Liver (tissue), 9 donors: ENCODE measurements around the gene NDC1. TPM values are rescaled to one million over a fixed set of nuclear protein-coding genes. Genes with fewer than 3 reads are reported as not detected.

ENCODE experiments used
- DNase-seq: peaks from one replicate; pipeline ENCODE4 v3.0.0-alpha.2; 2017; ENCODE audit warnings: low spot score
- H3K27ac ChIP-seq, 2 donors: one replicate each; pipeline ENCODE4 v1.7.0; 2013; ENCODE audit warnings: inconsistent platforms in 2 of 2, low read length in 2 of 2, control low read depth in 1 of 2, low read depth in 1 of 2, mild to moderate bottlenecking in 1 of 2
- H3K27me3 ChIP-seq, 4 donors: one replicate each; pipeline versions ENCODE4 v1.6.1 to v1.7.0; 2013; ENCODE audit warnings: low read length in 3 of 4, inconsistent platforms in 1 of 4, mild to moderate bottlenecking in 1 of 4, moderate library complexity in 1 of 4; ENCODE audit not compliant: control insufficient read depth in 4 of 4, insufficient read depth in 4 of 4
- H3K36me3 ChIP-seq, 4 donors: one replicate each; pipeline versions ENCODE4 v1.6.1 to v1.7.0; 2013; ENCODE audit warnings: low read length in 3 of 4, mild to moderate bottlenecking in 3 of 4, low read depth in 1 of 4, moderate library complexity in 1 of 4; ENCODE audit not compliant: control insufficient read depth in 4 of 4, insufficient read depth in 3 of 4
- H3K4me1 ChIP-seq, 4 donors: one replicate each; pipeline versions ENCODE4 v1.6.1 to v1.7.0; 2013; ENCODE audit warnings: low read length in 3 of 4, mild to moderate bottlenecking in 3 of 4, moderate library complexity in 1 of 4; ENCODE audit not compliant: control insufficient read depth in 4 of 4, insufficient read depth in 4 of 4
- H3K4me3 ChIP-seq, 3 donors: one replicate each; pipeline versions ENCODE4 v1.6.1 to v1.7.0; 2013; ENCODE audit warnings: low read length in 3 of 3, control low read depth in 1 of 3, low read depth in 1 of 3, mild to moderate bottlenecking in 1 of 3
- H3K9ac ChIP-seq, 2 donors: one replicate each; pipeline ENCODE4 v1.7.0; 2013; ENCODE audit warnings: low read length in 2 of 2, mild to moderate bottlenecking in 2 of 2, moderate library complexity in 2 of 2, control low read depth in 1 of 2, low read depth in 1 of 2
- H3K9me3 ChIP-seq, 4 donors: one replicate each; pipeline versions ENCODE4 v1.6.1 to v1.7.0; 2013; ENCODE audit warnings: low read length in 3 of 4; ENCODE audit not compliant: control insufficient read depth in 4 of 4
- CTCF ChIP-seq: fragments of 150-350 bp; IDR thresholded peaks from 2 replicates; pipeline ENCODE4 v1.5.1; 2017; ENCODE audit warnings: improper control_type of control experiment, low read depth, low read length; ENCODE audit not compliant: missing input control
- EGR1 ChIP-seq, 2 donors: IDR thresholded peaks; 2 replicates each; pipeline ENCODE4 v1.6.1; 2016 to 2018; ENCODE audit warnings: antibody characterized with exemption in 2 of 2, low read depth in 2 of 2
- FOXA1 ChIP-seq: IDR thresholded peaks from 2 replicates; pipeline ENCODE4 v1.6.1; 2016; ENCODE audit warnings: antibody characterized with exemption
- GABPA ChIP-seq, 2 donors: IDR thresholded peaks in 1 of 2; conservative IDR thresholded peaks in 1 of 2; 2 replicates each; pipeline ENCODE4 v1.6.1; 2016; ENCODE audit warnings: antibody characterized with exemption in 2 of 2, mild to moderate bottlenecking in 1 of 2, moderate library complexity in 1 of 2
- HNF4A ChIP-seq, 2 donors: conservative IDR thresholded peaks; 2 replicates each; pipeline ENCODE4 v1.6.1; 2016; ENCODE audit warnings: antibody characterized with exemption in 2 of 2, mild to moderate bottlenecking in 2 of 2
- HNF4G ChIP-seq: IDR thresholded peaks from 2 replicates; pipeline ENCODE4 v1.6.1; 2016; ENCODE audit warnings: antibody characterized with exemption
- JUND ChIP-seq, 2 donors: IDR thresholded peaks; 2 replicates each; pipeline ENCODE4 v1.6.1; 2016; ENCODE audit warnings: antibody characterized with exemption in 2 of 2
- MAX ChIP-seq: IDR thresholded peaks from 2 replicates; pipeline ENCODE4 v1.6.1; 2016; ENCODE audit warnings: antibody characterized with exemption
- NR2F2 ChIP-seq: IDR thresholded peaks from 2 replicates; pipeline ENCODE4 v1.6.1; 2016; ENCODE audit warnings: antibody characterized with exemption
- RAD21 ChIP-seq, 2 donors: IDR thresholded peaks; 2 replicates each; pipeline ENCODE4 v1.6.1; 2016; ENCODE audit warnings: antibody characterized with exemption in 2 of 2, mild to moderate bottlenecking in 2 of 2
- REST ChIP-seq: IDR thresholded peaks from 2 replicates; pipeline ENCODE4 v1.6.1; 2016; ENCODE audit warnings: antibody characterized with exemption, mild to moderate bottlenecking
- RXRA ChIP-seq, 2 donors: IDR thresholded peaks; 2 replicates each; pipeline ENCODE4 v1.6.1; 2017 to 2018; ENCODE audit warnings: antibody characterized with exemption in 2 of 2, mild to moderate bottlenecking in 1 of 2
- SP1 ChIP-seq: IDR thresholded peaks from 2 replicates; pipeline ENCODE4 v1.6.1; 2018; ENCODE audit warnings: antibody characterized with exemption, mild to moderate bottlenecking
- TAF1 ChIP-seq: conservative IDR thresholded peaks from 2 replicates; pipeline ENCODE4 v1.6.1; 2016; ENCODE audit warnings: antibody characterized with exemption, mild to moderate bottlenecking
- YY1 ChIP-seq: IDR thresholded peaks from 2 replicates; pipeline ENCODE4 v1.6.1; 2016; ENCODE audit warnings: antibody characterized with exemption, mild to moderate bottlenecking
- WGBS: extraction: QIAGEN DNeasy Blood & Tissue Kit; methylation state at CpG from one replicate; pipeline ENCODE4 v1.1.7; 2013; 5-methylcytosine and 5-hydroxymethylcytosine counted together
- polyA plus RNA-seq, 2 donors: library from polyadenylated mRNA; stranded (reverse) in 1 of 2; unstranded in 1 of 2; fragments of 200-250 nt in 1 of 2; fragments of >200 nt in 1 of 2; fragmentation: Nextera tagmentation in 1 of 2; extraction: Ambion mirVana in 1 of 2; gene quantifications; one replicate each; pipeline versions ENCODE4 v1.2.1 to v1.2.3, GENCODE V29; 2013 to 2015
- total RNA-seq, 2 donors: library from RNA; depleted of rRNA; stranded (reverse); fragments of >200 nt; gene quantifications; one replicate each; pipeline ENCODE4 v1.2.3, GENCODE V29; 2014
- TF ChIP-seq, protein P1 (sequence below): IDR thresholded peaks from 2 replicates; pipeline ENCODE4 v1.6.1; 2016; ENCODE audit warnings: antibody characterized with exemption
- TF ChIP-seq, protein P2 (sequence below): IDR thresholded peaks from 2 replicates; pipeline ENCODE4 v1.6.1; 2016; ENCODE audit warnings: antibody characterized with exemption
- donor health status: healthy.
- donor health status: healthy.
- donor health status: healthy.
- donor health status: healthy.
- donor health status: healthy.

Gene NDC1
- total and polyA plus RNA-seq, 4 donors = 2.2 to 17.9 (median 5.8) TPM

- Histone ChIP-seq H3K4me1 (no peaks in the 10 kb centered on the region), H3K27ac (no peak overlapping the region), H3K9ac (no peak overlapping the region), H3K9me3 (no peaks in the 10 kb centered on the region), H3K27me3 (no peaks in the 10 kb centered on the region), H3K36me3 (peaks cover 0 to 6% (median 1%) of the 10 kb centered on the region in 4 donors), H3K4me3 (no peak overlapping the region)
- 98% methylated on average over 5 of the region's 5 CpGs for WGBS
- TF ChIP-seq RXRA (IDR thresholded peaks at IDR 0.05) = no peak
- no peak for TF ChIP-seq FOXA1
- no peak for TF ChIP-seq CTCF
- no peak for TF ChIP-seq TAF1
- no peak for TF ChIP-seq SP1
- no peak for TF ChIP-seq HNF4G
- no peak for TF ChIP-seq RAD21 (IDR thresholded peaks at IDR 0.05)
- TF ChIP-seq EGR1 (IDR thresholded peaks at IDR 0.05; ENCODE audit: low read depth in 2 of 2) = no peak
- TF ChIP-seq, protein P1, sequence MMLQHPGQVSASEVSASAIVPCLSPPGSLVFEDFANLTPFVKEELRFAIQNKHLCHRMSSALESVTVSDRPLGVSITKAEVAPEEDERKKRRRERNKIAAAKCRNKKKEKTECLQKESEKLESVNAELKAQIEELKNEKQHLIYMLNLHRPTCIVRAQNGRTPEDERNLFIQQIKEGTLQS = no peak
- no peak for TF ChIP-seq REST
- TF ChIP-seq, protein P2, sequence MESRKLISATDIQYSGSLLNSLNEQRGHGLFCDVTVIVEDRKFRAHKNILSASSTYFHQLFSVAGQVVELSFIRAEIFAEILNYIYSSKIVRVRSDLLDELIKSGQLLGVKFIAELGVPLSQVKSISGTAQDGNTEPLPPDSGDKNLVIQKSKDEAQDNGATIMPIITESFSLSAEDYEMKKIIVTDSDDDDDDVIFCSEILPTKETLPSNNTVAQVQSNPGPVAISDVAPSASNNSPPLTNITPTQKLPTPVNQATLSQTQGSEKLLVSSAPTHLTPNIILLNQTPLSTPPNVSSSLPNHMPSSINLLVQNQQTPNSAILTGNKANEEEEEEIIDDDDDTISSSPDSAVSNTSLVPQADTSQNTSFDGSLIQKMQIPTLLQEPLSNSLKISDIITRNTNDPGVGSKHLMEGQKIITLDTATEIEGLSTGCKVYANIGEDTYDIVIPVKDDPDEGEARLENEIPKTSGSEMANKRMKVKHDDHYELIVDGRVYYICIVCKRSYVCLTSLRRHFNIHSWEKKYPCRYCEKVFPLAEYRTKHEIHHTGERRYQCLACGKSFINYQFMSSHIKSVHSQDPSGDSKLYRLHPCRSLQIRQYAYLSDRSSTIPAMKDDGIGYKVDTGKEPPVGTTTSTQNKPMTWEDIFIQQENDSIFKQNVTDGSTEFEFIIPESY = no peak
- TF ChIP-seq HNF4A (conservative IDR thresholded peaks at IDR 0.05) = no peak
- no peak for TF ChIP-seq YY1
- no peak for TF ChIP-seq NR2F2
- no peak for TF ChIP-seq GABPA (IDR thresholded peaks at IDR 0.05 in 1 of 2, conservative IDR thresholded peaks at IDR 0.05 in 1 of 2)
- DNase-seq = no peak
These were observed 28.1 kb downstream of the NDC1 start for GRCh38 chr1:53810007-53810406.

DNA sequence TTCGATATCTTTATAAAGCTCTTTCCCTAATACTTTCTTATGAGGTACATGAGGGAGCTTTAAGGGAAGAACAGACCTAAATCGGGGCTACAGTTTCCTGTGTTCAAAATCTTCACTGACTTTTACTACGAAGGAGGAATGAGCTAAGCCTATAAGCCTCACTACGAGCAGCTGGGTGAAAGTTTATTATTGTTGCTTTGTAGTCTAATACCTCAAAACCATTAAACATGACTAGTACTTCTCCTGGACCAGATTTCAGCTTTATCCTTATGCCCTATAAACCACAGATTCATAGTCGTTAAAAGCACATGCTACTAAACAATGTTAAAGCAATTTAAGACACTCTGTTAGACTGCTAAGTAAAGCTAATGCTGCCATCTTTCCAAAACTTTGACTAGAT, 30.2 kb downstream of the NDC1 start:
- 88% methylated on average over 5 of the region's 5 CpGs for WGBS
- peaks cover 2 to 6% (median 4%) of the 10 kb centered on the region in 4 donors for H3K36me3 ChIP-seq

More for the DNA sequence above, 30.2 kb downstream of the NDC1 start:
- Histone ChIP-seq H3K9me3 (no peaks in the 10 kb centered on the region), H3K4me3 (no peak overlapping the region), H3K27ac (no peak overlapping the region), H3K27me3 (no peaks in the 10 kb centered on the region), H3K9ac (no peak overlapping the region), H3K4me1 (no peaks in the 10 kb centered on the region)
- TF ChIP-seq MAX (no peak), HNF4G (no peak), FOXA1 (no peak), GABPA (IDR thresholded peaks at IDR 0.05 in 1 of 2, conservative IDR thresholded peaks at IDR 0.05 in 1 of 2) (no peak), TAF1 (no peak), RAD21 (IDR thresholded peaks at IDR 0.05) (no peak), RXRA (IDR thresholded peaks at IDR 0.05) (no peak), EGR1 (IDR thresholded peaks at IDR 0.05; ENCODE audit: low read depth in 2 of 2) (no peak), JUND (IDR thresholded peaks at IDR 0.05) (no peak), HNF4A (conservative IDR thresholded peaks at IDR 0.05) (no peak)
- TF ChIP-seq, protein P1 = no peak
- TF ChIP-seq, protein P2 = no peak
- DNase-seq = no peak
